ENCODE results near the gene GLYR1.

GLYR1 gene

DNA sequence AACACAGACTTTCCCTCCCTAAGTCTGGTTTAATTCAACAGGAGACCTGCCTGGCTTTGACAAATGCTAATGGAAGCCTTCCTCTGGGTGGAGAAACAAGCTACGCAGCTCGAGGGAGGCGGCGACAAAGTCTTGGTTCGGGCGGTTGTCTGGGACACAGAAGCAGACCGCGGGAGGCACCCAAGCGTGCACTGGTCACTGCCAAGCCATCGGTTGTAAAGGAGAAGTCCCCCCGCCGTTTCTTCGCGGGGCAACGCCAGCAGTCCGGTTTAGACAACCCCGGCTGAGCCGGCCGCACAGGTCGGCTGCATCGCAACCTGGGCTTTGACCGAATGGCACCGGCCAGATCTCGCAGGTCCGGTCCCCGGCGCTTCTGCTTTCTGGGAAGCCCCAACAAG lies 586 bp downstream of the GLYR1 start:
- DNase-seq: peak; percentile 33

- DNase-seq: no peak
These were observed 6.1 kb downstream of the GLYR1 start for GRCh38 chr16:4840984-4841383.

DNA sequence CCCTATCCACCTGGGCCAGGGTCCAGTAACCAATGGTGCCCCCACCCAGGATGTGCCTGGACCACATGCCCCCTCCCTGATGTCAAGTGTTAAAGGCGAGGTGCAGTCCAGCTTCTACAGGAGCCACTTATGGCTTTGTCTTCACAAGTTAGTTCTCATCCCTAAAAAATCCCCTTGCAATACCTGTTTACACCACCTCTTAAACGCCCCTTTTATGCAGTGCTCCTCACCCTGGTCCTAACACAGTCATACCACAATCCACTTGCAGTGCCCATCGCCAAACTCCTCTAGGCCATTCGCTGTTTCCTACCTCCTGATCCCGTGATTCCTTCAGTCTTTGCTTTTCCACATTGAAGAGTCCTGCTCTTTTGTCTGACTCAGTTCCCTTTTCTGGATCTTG lies 7.1 kb downstream of the GLYR1 start:
- DNase-seq: no peak

DNA sequence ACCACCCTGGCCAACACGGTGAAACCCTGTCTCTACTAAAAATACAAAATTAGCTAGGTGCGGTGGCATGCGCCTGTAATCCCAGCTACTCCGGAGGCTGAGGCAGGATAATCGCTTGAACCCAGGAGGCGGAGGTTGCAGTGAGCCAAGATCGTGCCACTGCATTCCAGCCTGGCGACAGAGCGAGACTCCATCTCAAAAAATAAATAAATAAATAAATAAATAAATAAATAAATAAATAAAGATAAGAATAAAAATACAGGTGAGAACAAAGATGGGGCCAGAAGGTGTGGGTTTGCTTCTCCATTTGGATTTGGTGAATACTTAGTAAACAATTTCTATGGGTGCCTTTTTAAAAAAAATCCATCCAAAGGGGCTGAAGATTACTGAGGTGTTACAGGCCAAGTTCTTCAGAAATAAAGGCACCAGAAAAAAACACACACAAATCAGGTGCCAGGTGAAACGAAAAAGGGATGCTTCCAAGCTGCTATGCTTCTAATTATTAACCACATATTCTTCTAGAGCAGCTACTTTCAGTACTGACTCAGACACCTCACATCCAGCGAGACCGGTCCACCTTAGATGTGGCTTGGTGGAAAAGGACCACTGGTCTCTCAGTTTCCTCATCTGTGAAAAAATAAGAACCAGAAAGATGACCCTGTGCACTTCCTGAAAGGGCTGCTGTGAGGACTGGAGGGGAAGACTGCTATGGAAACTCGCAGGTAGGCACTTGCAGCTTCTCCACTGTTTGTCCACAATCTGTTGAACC lies 9.2 kb downstream of the GLYR1 start:
- DNase-seq: no peak

- DNase-seq: no peak
These were observed 10.4 kb downstream of the GLYR1 start for GRCh38 chr16:4836727-4837126.

DNA sequence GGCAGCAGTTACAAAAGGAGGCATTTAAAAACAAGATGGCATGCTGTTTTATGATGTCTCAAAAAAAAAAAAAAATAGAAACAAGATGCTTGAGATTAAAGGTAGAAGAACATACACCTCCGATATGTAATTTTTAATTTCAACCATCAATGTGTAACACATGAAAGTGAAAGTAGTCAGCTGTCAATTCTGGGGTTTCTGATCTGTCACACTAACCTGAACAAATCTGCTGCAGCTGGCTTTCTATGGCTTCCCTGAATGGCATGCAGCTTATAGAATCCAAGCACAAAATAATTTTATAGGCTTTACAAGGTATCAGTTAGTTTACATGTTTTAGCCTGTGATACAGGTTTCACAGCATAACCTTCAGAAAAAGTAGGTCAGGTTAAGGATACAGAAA lies 13.5 kb downstream of the GLYR1 start:
- DNase-seq: no peak

DNA sequence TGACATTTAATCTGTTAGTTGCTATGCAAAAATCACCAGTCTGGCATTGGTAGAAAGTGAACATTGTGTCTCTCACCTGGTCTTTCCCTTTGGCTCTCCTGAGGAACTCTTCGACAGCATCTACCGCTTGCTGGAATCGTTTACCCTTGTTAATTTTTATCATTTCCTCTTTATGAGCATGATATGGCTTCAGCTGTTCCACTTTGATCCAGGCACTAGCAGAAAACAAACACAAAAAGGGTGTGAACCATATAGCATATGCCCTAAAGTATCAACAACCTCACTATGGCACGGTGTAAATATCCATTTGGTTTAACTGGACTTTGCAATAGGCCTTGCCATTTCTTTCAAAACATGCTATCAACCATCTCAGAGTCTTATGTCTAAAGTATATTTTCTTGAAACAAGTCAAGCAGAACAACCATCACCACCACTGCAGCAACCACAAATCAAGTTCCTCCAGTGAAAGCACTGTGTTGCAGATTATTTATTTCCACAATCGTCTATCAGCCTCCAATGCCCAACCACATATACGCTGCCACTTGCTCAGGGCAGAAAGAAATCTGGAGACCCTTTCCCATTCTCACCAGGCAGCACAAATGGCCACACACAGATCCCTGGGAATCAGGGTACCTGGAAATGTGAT lies 14.3 kb downstream of the GLYR1 start:
- no peak for DNase-seq

GRCh38 chr16:4831616-4832015 lies 15.5 kb downstream of the GLYR1 start:
- no peak for DNase-seq

DNA sequence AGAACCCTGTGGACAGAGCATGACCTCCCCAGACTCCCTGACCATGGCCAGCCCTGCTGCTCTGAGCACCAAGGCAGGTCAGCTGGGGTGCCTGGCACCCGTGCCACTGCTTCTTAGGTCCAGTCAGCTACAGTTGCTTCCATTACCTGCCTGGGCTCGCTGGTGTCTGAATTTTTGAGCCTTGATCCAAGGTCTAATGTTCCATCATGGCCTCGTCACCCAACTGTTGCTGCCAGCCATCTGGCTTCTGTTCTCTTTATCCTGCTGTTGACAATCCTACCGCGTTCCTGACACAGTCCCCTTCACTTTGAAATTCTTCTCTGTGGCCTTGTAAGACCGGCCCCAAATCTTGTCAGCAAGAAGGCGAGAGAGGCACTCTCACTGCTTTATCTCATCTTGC lies 16.7 kb downstream of the GLYR1 start:
- no peak for DNase-seq

GRCh38 chr16:4828567-4829321 lies 18.3 kb downstream of the GLYR1 start:
- DNase-seq: no peak

GRCh38 chr16:4826980-4827379 lies 20.1 kb downstream of the GLYR1 start:
- no peak for DNase-seq

- no peak for DNase-seq
These were observed 20.6 kb downstream of the GLYR1 start for GRCh38 chr16:4826526-4826925.

- DNase-seq: no peak
These were observed 21.9 kb downstream of the GLYR1 start for GRCh38 chr16:4825196-4825595.

DNA sequence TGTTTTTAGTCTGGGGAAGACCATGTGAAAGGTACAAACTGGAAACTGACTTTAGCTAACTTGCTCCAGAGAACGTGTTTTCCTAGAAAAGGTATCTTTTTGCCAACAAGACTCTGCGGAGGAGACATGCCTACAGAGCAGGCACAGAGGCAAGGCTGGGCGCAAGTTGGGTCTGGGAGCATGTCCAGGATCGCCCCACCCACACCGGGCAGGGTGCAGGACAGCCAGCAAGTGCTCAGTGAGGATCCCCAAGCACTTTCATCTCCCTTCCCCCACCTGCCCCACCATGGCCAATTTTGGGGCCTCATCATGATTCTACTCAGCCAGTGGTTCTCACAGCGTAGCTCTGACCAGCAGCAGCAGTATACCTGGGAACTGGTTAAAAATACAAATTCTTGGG lies 26.4 kb downstream of the GLYR1 start:
- DNase-seq: no peak

- no peak for DNase-seq
These were observed 32.4 kb downstream of the GLYR1 start for GRCh38 chr16:4814542-4815173.

GRCh38 chr16:4814046-4814445 lies 33.0 kb downstream of the GLYR1 start:
- peak; percentile 9 for DNase-seq

GRCh38 chr16:4813251-4814003 lies 33.7 kb downstream of the GLYR1 start:
- DNase-seq: no peak

DNA sequence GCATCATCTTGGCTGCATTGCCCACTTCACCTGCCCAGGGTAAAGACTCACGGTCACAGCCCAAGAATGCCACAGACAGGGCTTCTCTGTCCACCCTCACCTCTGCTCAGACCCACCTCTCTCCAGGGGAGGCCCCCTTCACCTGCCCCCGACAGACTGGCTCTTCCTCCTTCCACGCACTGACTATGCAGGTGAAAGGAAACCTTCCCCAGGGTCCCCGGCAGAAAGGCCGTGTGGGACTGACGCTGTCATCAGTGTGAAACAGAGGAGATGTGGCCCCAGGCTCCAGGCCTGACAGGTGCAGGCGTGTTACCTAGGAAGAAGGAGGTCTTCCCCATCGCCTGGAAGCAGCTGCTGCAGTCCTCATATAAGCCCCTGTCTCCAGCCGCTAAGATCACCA lies 35.3 kb downstream of the GLYR1 start:
- DNase-seq: no peak

- no peak for DNase-seq
These were observed 35.8 kb downstream of the GLYR1 start for GRCh38 chr16:4811242-4811641.

DNA sequence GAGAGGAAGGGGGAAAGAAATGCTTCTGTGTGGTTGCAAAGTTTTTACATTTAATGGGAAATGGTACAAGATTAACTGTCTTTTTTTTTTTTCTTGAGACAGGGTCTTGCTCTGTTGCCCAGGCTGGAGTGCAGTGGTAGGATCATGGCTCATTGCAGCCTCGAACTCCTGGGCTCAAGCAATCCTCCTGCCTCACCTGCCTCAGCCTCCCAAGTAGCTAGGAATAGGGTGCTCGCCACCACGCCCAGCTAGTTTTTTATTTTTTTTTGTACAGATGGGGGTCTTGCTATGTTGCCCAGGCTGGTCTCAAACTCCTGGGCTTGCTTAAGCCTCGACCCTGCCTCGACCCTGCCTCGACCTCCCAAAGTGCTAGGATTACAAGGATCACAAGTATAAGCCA lies 40.8 kb downstream of the GLYR1 start:
- DNase-seq: no peak

DNA sequence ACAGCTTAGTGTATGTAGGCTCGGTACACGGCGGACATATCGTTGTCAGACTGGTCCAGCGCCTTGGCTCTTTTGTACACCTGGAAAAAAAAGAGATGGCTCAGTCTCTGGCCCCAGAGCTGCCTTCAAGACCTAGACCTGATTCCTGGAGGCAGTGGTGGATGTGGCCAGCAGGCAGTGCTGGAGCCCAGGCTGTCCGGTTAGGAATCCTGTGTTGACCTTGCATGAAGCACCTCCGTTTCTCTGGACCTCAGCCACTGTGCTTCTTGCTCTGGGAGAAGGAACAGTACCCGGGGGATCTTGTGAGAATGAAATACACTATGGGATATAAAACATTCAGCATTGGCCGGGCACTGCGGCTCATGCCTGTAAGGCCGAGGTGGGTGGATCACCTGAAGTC lies 41.9 kb downstream of the GLYR1 start:
- no peak for DNase-seq

DNA sequence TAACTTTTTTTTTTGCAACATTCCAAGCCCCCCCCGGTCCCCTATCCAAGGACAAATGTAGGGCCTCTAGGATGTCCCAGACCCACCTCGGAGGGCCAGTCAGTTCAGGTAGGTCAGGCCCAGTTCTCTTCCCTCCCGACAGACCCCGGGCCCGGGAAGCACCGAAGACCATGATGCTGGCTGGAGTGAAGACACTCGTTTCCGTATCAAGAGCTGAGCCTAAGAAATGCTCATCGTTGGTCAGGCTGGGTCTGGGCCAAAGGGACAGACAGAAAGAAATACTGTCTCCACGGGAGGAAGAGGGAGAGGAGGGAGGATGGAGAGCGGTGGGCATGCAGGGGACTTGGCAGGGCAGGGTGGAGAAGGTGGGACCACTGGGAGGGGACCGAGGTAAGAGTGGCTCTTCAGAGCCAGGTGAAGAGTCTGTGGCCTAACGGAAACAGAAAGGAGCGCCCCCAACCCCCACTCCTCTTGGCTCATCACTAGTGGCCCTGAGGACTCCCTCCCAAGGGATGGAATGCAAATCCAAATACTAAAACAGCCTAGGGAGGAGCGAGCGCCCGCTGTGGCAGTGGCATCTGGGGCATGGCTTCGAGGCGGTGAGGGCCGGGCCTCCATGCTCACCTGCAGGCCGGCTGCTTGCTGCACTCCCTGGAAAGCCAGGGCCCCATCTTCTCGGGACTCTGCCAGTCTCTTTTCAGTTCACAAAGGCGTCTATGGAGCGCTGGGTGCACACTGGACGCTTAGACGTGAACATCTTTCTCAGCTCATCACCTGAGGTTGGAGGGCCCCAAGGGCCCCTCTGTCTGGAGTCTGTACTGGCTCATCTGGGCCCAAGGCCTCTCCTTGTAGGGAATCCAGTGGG lies 43.0 kb downstream of the GLYR1 start:
- DNase-seq: no peak

Measured in HCEC 1CT (cell line).